HG03135 (cell line): Measurements from ENCODE around the gene PRRX2.
"Not testable (repeated sequence)": the region's sequence is repeated elsewhere in the genome, so short reads cannot be mapped to it uniquely, and the experiment has no call there.

Source experiments
- ATAC-seq: cut with Tn5 transposase; IDR thresholded peaks from one replicate; pipeline ENCODE4 v1.9.1; 2021; ENCODE audit warnings: mild to moderate bottlenecking, moderate library complexity; ENCODE audit not compliant: unreplicated experiment

The PRRX2 gene

GRCh38 chr9:129649726-129650679 is 15.4 kb upstream of the PRRX2 start:
- no peak for ATAC-seq

- ATAC-seq, result no peak
Measured at GRCh38 chr9:129650680-129651235, 14.7 kb upstream of the PRRX2 start.

GRCh38 chr9:129653823-129654553 is 11.5 kb upstream of the PRRX2 start:
- no peak for ATAC-seq

- ATAC-seq, result no peak
Measured at GRCh38 chr9:129654554-129655040, 10.8 kb upstream of the PRRX2 start.

- no peak for ATAC-seq
Measured at GRCh38 chr9:129655154-129655553, 10.3 kb upstream of the PRRX2 start.

- ATAC-seq, result no peak
Measured at GRCh38 chr9:129655696-129656095, 9.8 kb upstream of the PRRX2 start.

- no peak for ATAC-seq
Measured at GRCh38 chr9:129656795-129657390, 8.6 kb upstream of the PRRX2 start.

GRCh38 chr9:129661029-129661428 is 4.4 kb upstream of the PRRX2 start:
- ATAC-seq, result no peak

GRCh38 chr9:129662239-129662638 is 3.2 kb upstream of the PRRX2 start:
- not testable (repeated sequence) for ATAC-seq

GRCh38 chr9:129664746-129665388 is 580 bp upstream of the PRRX2 start:
- no peak for ATAC-seq

GRCh38 chr9:129665814-129666520 is 520 bp downstream of the PRRX2 start:
- ATAC-seq, result no peak

- ATAC-seq, result no peak
Measured at GRCh38 chr9:129666575-129666974, 1.1 kb downstream of the PRRX2 start.

GRCh38 chr9:129667378-129667777 is 1.9 kb downstream of the PRRX2 start:
- ATAC-seq, result no peak

GRCh38 chr9:129667850-129668249 is 2.4 kb downstream of the PRRX2 start:
- ATAC-seq, result no peak

GRCh38 chr9:129669141-129669718 is 3.8 kb downstream of the PRRX2 start:
- no peak for ATAC-seq

GRCh38 chr9:129669946-129670345 is 4.5 kb downstream of the PRRX2 start:
- no peak for ATAC-seq

GRCh38 chr9:129671065-129671464 is 5.6 kb downstream of the PRRX2 start:
- no peak for ATAC-seq

GRCh38 chr9:129671519-129671918 is 6.1 kb downstream of the PRRX2 start:
- ATAC-seq, result no peak

GRCh38 chr9:129672702-129673101 is 7.3 kb downstream of the PRRX2 start:
- no peak for ATAC-seq

GRCh38 chr9:129673602-129674001 is 8.2 kb downstream of the PRRX2 start:
- ATAC-seq, result no peak
